COR-L47 (cell line): Measurements from ENCODE around the gene MTCH1.
"Not testable (repeated sequence)": the region's sequence is repeated elsewhere in the genome, so short reads cannot be mapped to it uniquely, and the experiment has no call there.

Experiments used
- DNase-seq: peaks from one replicate; lab custom pipeline; 2025; lab: John Stamatoyannopoulos, UW

Gene MTCH1

DNA sequence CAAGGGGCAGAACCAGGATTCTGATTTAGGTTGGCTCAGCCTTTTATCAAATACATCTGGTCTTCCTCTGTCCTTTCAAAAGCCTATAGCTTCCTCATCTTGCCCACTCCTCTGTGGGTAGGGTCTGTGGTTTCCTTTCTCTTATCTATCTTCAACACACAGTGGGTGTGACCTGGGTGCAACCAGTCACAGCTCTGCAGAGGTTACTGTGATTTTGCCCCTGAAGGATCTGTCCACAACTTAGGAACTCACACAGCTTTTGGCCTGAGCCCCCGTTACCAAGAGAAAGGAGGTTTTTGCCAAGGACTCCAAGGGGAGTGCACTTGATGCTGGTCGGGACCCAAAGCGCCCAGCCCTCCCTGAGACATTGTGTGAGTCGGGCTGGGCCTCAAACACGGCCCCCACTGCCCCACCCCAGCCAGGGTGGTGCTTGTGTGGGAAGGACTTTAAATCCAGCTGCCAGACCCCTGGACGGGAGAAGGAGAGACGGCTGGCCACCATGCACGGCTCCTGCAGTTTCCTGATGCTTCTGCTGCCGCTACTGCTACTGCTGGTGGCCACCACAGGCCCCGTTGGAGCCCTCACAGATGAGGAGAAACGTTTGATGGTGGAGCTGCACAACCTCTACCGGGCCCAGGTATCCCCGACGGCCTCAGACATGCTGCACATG, 31.6 kb downstream of the MTCH1 start, which contains the start of gene PI16:
TSS of gene PI16 (plus strand) at position 477 of the 670 bp plus-strand sequence. CDS start at position 500, 23 bp downstream.
- DNase-seq = no peak

GRCh38 chr6:36953931-36954261, 32.1 kb downstream of the MTCH1 start:
- no peak for DNase-seq

DNA sequence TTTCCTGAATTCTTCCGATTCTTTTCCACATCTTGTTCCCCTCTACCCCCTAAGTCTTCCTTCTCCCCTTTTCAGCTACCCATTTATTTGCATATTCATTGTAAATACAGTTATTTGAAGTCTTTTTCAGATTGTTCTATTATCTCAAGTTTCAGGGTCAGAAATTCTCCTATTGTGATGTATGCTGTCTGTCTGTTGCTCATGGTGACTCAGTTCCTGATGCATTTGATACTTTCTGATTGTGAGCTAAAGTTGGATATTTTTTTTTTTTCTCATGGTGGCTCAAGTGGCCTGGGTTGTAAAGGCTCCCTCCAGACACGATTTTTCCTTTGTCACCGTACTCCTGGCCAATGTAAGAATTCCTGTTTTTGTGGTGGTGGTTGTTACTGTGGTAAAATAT, 36.4 kb downstream of the MTCH1 start:
- no peak for DNase-seq

GRCh38 chr6:36949076-36949475, 36.9 kb downstream of the MTCH1 start:
- DNase-seq = not testable (repeated sequence)

DNA sequence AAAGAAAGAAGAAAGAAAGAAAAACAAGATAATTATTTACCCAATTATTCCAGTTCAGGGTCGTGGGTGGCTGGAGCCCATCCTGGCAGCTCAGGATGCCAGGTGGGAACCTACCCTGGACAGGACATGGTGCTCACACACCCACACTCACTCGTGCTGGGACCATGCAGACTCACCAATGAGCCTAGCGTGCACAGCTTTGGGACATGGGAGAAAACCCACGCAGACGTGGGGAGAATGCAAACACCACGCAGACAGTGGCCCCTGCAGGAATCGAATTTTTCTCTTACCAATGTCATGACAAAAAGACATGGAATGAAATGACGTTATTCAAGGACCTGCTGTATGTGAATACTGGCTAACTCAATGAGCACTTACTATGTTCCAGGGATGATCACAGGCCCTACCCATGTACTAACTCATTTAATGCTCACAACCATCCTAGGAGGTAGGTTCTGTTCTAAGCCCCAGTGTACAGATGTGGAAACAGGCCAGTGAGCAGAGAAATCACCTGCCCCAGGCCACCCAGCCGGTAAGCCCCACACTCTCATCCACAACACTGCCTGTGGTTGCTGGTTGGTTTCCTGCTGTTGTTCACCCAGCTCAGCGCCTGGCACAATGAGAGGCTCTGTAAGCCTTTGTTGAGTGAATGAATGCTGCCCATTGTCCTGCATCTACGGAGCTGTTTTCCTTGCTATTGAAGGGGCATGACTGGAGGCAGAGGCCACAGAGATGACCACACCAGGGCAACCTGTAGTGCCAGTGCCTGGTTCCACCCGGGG, 38.2 kb downstream of the MTCH1 start:
- DNase-seq = no peak

GRCh38 chr6:36946526-36946925, 39.5 kb downstream of the MTCH1 start:
- DNase-seq = no peak

GRCh38 chr6:36945301-36945700, 40.7 kb downstream of the MTCH1 start:
- DNase-seq = no peak

DNA sequence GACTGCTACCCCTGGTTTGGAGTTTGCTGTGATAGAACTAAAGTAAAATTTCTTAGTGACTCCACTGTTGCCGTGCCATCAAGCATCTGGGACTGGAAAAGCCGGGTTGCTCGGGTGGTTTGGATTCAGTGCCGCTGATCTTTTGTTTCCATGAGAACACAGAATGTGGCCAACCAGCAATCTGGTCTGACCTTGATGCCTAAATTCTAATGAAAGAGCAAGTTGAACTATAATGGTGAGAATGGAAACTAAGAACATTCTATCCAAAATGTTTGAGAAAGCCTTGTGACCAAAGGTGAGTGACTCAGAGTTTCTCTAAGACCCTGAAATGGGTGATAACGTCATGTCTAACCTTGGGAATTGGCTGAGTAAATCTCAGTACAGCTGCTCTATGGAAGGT, 41.3 kb downstream of the MTCH1 start:
- DNase-seq = no peak

DNA sequence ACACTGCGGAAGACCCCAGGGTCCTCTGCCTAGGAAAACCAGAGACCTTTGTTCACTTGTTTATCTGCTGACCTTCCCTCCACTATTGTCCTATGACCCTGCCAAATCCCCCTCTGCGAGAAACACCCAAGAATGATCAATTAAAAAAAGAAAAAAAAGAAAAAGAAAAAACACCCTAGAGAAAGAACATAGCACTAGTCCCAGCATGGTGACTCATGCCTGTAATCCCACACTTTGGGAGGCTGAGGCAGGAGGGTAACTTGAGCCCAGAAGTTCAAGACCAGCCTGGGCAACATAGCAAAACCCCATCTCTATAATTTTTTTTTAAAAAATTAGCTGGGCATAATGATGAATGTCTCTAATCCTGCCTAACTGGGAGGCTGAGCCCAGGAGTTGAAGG, 43.7 kb downstream of the MTCH1 start:
- not testable (repeated sequence) for DNase-seq

DNA sequence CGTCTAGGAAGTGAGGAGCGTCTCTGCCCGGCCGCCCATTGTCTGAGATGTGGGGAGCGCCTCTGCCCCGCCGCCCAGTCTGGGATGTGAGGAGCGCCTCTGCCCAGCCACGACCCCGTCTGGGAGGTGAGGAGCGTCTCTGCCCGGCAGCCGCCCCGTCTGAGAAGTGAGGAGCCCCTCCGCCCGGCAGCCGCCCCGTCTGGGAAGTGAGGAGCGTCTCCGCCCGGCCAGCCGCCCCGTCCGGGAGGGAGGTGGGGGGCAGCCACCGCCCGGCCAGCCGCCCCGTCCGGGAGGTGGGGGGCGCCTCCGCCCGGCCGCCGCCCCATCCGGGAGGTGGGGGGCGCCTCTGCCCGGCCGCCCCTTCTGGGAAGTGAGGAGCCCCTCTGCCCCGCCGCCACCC, 44.4 kb downstream of the MTCH1 start:
- not testable (repeated sequence) for DNase-seq

GRCh38 chr6:36940027-36940426, 46.0 kb downstream of the MTCH1 start:
- no peak for DNase-seq

- DNase-seq = not testable (repeated sequence)
Observed at GRCh38 chr6:36939005-36939404, 47.0 kb downstream of the MTCH1 start.

- DNase-seq = no peak
Observed at GRCh38 chr6:36938536-36938935, 47.5 kb downstream of the MTCH1 start.

GRCh38 chr6:36937896-36938295, 48.1 kb downstream of the MTCH1 start:
- no peak for DNase-seq

DNA sequence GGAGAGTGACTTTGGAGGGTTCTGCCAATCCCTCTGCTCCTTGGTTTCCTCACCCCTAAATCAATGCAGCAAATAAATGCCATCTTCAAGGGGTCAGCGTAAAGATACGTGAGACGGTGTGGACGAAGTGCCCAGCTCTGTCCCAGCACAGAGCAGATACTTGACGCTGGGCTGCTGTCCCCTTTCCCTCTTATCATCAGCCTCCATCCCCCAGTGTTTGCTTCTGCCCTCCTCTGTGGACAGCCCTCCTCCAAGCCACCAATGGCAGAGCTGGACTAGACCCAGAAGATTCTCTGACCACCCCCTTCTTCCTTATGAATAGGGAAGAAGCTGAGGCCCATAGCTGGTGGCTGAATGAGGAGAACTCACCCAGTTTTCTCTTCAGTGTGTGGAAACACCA, 49.2 kb downstream of the MTCH1 start:
- no peak for DNase-seq

DNA sequence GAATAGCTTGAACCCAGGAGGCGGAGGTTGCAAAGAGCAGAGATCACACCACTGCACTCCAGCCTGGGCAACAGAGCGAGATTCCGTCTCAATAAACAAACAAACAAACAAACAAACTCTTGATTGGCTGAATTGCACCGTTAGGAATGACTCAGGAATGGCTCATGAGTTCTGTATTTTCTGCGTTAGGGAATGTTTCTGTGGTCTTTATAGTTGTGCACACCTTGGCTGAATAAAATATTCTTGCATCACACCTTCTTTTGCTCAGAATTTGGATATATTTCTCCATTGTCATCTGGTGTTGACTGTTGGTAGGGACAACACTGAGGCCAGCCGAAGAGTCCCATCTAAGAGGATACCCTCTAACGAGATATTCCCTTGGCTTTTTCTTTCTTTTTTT, 51.1 kb downstream of the MTCH1 start:
- no peak for DNase-seq

DNA sequence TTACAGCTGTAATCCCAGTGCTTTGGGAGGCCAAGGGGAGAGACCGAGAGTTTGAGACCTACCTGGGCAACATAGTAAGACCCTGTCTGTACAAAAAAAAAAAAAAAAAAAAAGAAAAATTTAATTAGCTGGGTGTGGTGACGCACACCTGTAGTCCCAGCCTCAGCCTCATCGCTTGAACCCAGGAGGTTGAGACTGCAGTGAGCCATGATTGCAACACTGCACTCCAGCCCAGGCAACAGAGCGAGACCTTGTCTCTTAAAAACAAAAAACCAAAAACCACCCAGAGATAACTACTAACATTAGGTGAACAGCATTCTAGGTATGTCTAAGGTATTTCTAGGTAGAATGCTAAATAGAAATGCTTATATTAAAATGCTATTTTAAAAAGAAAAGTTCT, 52.5 kb downstream of the MTCH1 start:
- DNase-seq = no peak

GRCh38 chr6:36933102-36933501, 52.9 kb downstream of the MTCH1 start:
- DNase-seq = no peak

GRCh38 chr6:36930483-36930882, 55.5 kb downstream of the MTCH1 start:
- DNase-seq = no peak

GRCh38 chr6:36929607-36930006, 56.4 kb downstream of the MTCH1 start:
- no peak for DNase-seq

GRCh38 chr6:36929152-36929551, 56.8 kb downstream of the MTCH1 start:
- DNase-seq = no peak

GRCh38 chr6:36928547-36928918, 57.5 kb downstream of the MTCH1 start:
- DNase-seq = no peak

DNA sequence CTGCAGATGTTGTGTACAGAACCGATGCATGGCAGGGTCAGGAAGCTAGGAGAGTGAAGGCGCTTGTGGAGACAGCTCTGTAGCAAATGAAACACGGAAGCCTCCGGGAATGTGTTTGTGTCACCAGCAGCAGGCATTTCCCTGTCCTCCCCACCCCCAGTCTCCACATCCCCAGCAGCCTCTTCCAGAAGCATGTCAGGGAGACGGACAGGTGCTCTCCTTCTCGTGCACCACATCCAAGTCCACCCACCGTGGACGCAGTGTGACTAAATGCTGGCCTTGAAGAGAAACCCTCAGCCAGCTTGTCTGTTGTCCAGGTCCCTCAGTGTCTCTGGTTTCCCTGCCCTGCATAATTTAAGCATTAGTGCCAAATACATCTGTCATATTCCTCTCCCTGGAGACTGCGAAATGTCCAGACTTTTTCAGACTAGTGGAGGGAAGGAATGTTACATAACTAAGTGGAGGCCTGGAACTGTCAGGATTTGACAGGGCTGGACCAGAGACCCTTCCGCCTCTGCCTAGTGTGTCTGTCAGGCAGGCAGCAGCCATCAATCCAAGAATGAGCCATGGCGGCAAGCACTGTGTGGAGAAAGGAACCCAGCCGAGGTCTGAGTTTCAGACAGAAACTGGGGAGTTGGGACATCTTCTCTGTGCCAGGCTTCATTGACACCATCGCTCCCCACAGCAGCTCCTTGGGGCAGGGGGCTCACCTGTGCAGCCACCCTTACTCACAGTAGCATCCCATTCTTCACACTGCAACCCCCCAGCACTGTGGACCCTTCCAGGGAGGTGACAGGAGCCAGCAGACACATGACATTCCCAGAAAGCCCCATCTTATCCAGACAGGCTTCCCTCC, 58.1 kb downstream of the MTCH1 start:
- no peak for DNase-seq
